ENCODE measurements around the gene EZR. TPM values are rescaled to one million over a fixed set of nuclear protein-coding genes. Genes with fewer than 3 reads are reported as not detected.

EZR gene
- total RNA-seq, 2 experiments from 2014 or later: 235 to 257 TPM

Small RNAs within 50 kb of the gene (microRNA-seq; reads per million reads assigned to microRNA genes)
- gene MIR3918: not detected

Other genes with a start within 250 kb of the EZR start
- 100 to 1,000 TPM in 1 of 2 experiments, 10 to 100 TPM in 1; 99.9 to 102 TPM for gene DYNLT1, start 174.6 kb downstream of the EZR start, total RNA-seq
- 10 to 100 TPM; 65.3 to 71.7 TPM for gene SYTL3, start 169.3 kb downstream of the EZR start, total RNA-seq
- 1 to 10 TPM; 2.2 to 2.7 TPM for gene RSPH3, start 180.8 kb upstream of the EZR start, total RNA-seq
- gene TAGAP, start 225.6 kb upstream of the EZR start, total RNA-seq: 100 to 1,000 TPM; 106 to 112 TPM

All from activated naive CD8-positive, alpha-beta T cell treated with anti-CD3 and anti-CD28 coated beads, Interleukin-2, amount 10 ng/mL, durations not matched to agents 7 days and 5 days (primary cell).